ENCODE measurements around the gene ILDR1. TPM values are rescaled to one million over a fixed set of nuclear protein-coding genes. Genes with fewer than 3 reads are reported as not detected.

ILDR1 gene
- total and polyA plus RNA-seq, 2 of the 8 experiments (the other 6 are each of a cell fraction or from before 2014, with no cell fraction given), result 1.8 TPM

GRCh38 chr3:121979246-121979645 lies 42.8 kb downstream of the ILDR1 start:
- Histone ChIP-seq H4K20me1 (replicated peaks in 1 of 2; ENCODE audit: control insufficient read depth in 1 of 2, insufficient read depth in 2 of 2, low read length in 2 of 2) (no peaks in the 10 kb centered on the region), H2BK120ac (replicated peaks; ENCODE audit: low read depth, low read length) (no peak overlapping the region), H3K9ac (replicated peaks in 1 of 4; ENCODE audit: extremely low read depth in 1 of 4, low read depth in 3 of 4, low read length in 3 of 4) (no peak overlapping the region), H3K4ac (replicated peaks; ENCODE audit: insufficient read length, low read depth, low read length) (no peak overlapping the region), H2AFZ (ENCODE audit: low read length) (no peak overlapping the region), H3K79me1 (ENCODE audit: low read depth, low read length) (no peaks in the 10 kb centered on the region), H3K4me3 (ENCODE audit: extremely low read depth in 1 of 4, insufficient read depth in 2 of 4, low read depth in 3 of 4, low read length in 4 of 4) (no peak overlapping the region), H3K27me3 (replicated peaks in 1 of 4; ENCODE audit: control insufficient read depth in 3 of 4, extremely low read depth in 1 of 4, insufficient read depth in 3 of 4, low read length in 3 of 4) (no peaks in the 10 kb centered on the region), H3K56ac (replicated peaks; ENCODE audit: insufficient read length, low read depth, low read length) (no peak overlapping the region), H4K8ac (ENCODE audit: extremely low read depth, insufficient read depth, low read length) (no peak overlapping the region), H2AK5ac (ENCODE audit: low read depth, low read length) (no peak overlapping the region), H3K14ac (ENCODE audit: insufficient read length) (no peak overlapping the region), H4K91ac (replicated peaks; ENCODE audit: insufficient read length, low read length) (no peak overlapping the region), H3K23me2 (ENCODE audit: low read depth, low read length) (no peaks in the 10 kb centered on the region), H2BK12ac (ENCODE audit: low read depth, low read length) (no peak overlapping the region), H3K36me3 (ENCODE audit: control insufficient read depth in 2 of 4, insufficient read depth in 4 of 4, low read length in 3 of 4) (no peaks in the 10 kb centered on the region), H3K4me2 (ENCODE audit: insufficient read depth in 1 of 2, low read depth in 2 of 2, low read length in 2 of 2) (no peak overlapping the region), H3K79me2 (ENCODE audit: control insufficient read depth in 1 of 2, insufficient read depth in 2 of 2, low read length in 2 of 2) (no peaks in the 10 kb centered on the region), H2BK15ac (ENCODE audit: low read length) (no peak overlapping the region), H3K27ac (ENCODE audit: low read depth, low read length) (no peak overlapping the region), H4K5ac (ENCODE audit: insufficient read length, low read depth, low read length) (no peak overlapping the region), H2BK5ac (ENCODE audit: low read depth, low read length) (no peak overlapping the region), H3K18ac (ENCODE audit: extremely low read depth, low read length) (no peak overlapping the region), H3K9me3 (ENCODE audit: insufficient read depth in 2 of 2, low read depth in 1 of 2, low read length in 1 of 2) (peaks cover 15 to 16% of the 10 kb centered on the region in 2 experiments), H3K23ac (ENCODE audit: insufficient read length) (no peak overlapping the region), H2BK20ac (ENCODE audit: low read length) (no peak overlapping the region), H3K4me1 (replicated peaks in 1 of 4; ENCODE audit: control insufficient read depth in 3 of 4, insufficient read depth in 4 of 4, low read length in 3 of 4) (no peaks in the 10 kb centered on the region)
- POLR2A ChIA-PET (ENCODE audit: partially characterized antibody), result no interaction called here
- DNase-seq (ENCODE audit: low read depth in 1 of 2, low spot score in 2 of 2) (no peak), FAIRE-seq (no peak)
- CTCF ChIA-PET (ENCODE audit: partially characterized antibody), result interaction anchor here (0.7 kb wide), 1 partner anchor 190 kb away, joined by 3 read pairs; no protein-coding TSS in a partner anchor
- WGBS, 2 experiments (ENCODE audit: extremely low coverage in 1 of 2, insufficient coverage in 1 of 2, insufficient read length in 1 of 2, insufficient replicate concordance in 2 of 2, low coverage in 1 of 2, low lambda C conversion rate in 2 of 2, missing lambda C conversion rate in 1 of 2), result 87% methylated on average over 2 of the region's 2 CpGs; no CpG with 5 or more reads in 1 of the 2 experiments
- TF ChIP-seq CTBP2 (IDR thresholded peaks at IDR 0.05; ENCODE audit: borderline replicate concordance, insufficient read depth, insufficient read length, low read length) (no peak), POLR2AphosphoS5 (IDR thresholded peaks at IDR 0.05; ENCODE audit: low read depth, low read length) (no peak), SRF (IDR thresholded peaks at IDR 0.05; ENCODE audit: low read depth, low read length) (no peak), BACH1 (IDR thresholded peaks at IDR 0.05; ENCODE audit: low read length) (no peak), NANOG (IDR thresholded peaks at IDR 0.05; ENCODE audit: insufficient read depth, low read depth, low read length, poor library complexity, severe bottlenecking) (no peak), KDM5A (IDR thresholded peaks at IDR 0.05; ENCODE audit: low read length) (no peak), JUN (IDR thresholded peaks at IDR 0.05; ENCODE audit: low read depth, low read length) (no peak), POLR2A (IDR thresholded peaks at IDR 0.05; ENCODE audit: control extremely low read depth in 1 of 2, low read depth in 2 of 2, low read length in 2 of 2) (no peak), EZH2 (IDR thresholded peaks at IDR 0.05; ENCODE audit: low read depth, low read length, severe bottlenecking) (no peak), RFX5 (IDR thresholded peaks at IDR 0.05; ENCODE audit: borderline replicate concordance, low read depth, low read length) (no peak), FOSL1 (IDR thresholded peaks at IDR 0.05; ENCODE audit: insufficient read depth, low read depth, low read length) (no peak), E2F6 (IDR thresholded peaks at IDR 0.05) (no peak), MAFK (IDR thresholded peaks at IDR 0.05; ENCODE audit: low read depth, low read length) (no peak), ZNF274 (IDR thresholded peaks at IDR 0.05; ENCODE audit: borderline replicate concordance, extremely low read depth, low read length) (no peak)

Measured in H1 (cell line).